Natural killer cell treated with Interleukin-12 subunit alpha and Interleukin-12 subunit beta and Interleukin-15 and Interleukin-18, amount 100 ng/mL, for 72 hours (primary cell): Measurements from ENCODE around the gene MEGF6. TPM values are rescaled to one million over a fixed set of nuclear protein-coding genes. Genes with fewer than 3 reads are reported as not detected.

Experiments
- ATAC-seq, 2 donors: fragments of 150-1000 bp; cut with Tn5 transposase in 1 of 2; sonication (Bioruptor Pico), chemical (Tn5 transposase) in 1 of 2; 2 replicates each; pipeline ENCODE4 v1.10.0; 2021
- DNase-seq: peaks from one replicate; pipeline ENCODE4 v3.0.0; 2022; ENCODE audit warnings: low spot score
- H3K27ac Mint-ChIP-seq, 2 donors: 1 replicate in 1 of 2; 2 replicates in 1 of 2; pipeline ENCODE4 v1.8.0; 2022; ENCODE audit warnings: mixed read lengths in 2 of 2, mild to moderate bottlenecking in 1 of 2, moderate library complexity in 1 of 2
- H3K27me3 Mint-ChIP-seq, 2 donors: 1 replicate in 1 of 2; 2 replicates in 1 of 2; pipeline ENCODE4 v1.8.0; 2022; ENCODE audit warnings: mixed read lengths in 2 of 2
- H3K36me3 Mint-ChIP-seq: one replicate; pipeline ENCODE4 v1.8.0; 2022; ENCODE audit warnings: mixed read lengths
- H3K4me1 Mint-ChIP-seq, 2 donors: 1 replicate in 1 of 2; 2 replicates in 1 of 2; pipeline ENCODE4 v1.8.0; 2022; ENCODE audit warnings: low read depth in 2 of 2, mixed read lengths in 2 of 2, mild to moderate bottlenecking in 1 of 2
- H3K4me3 Mint-ChIP-seq: one replicate; pipeline ENCODE4 v1.8.0; 2022; ENCODE audit warnings: mixed read lengths
- H3K9me3 Mint-ChIP-seq: 2 replicates; pipeline ENCODE4 v1.8.0; 2022; ENCODE audit warnings: mixed read lengths
- total RNA-seq, 2 donors: library from RNA; stranded (reverse); gene quantifications; one replicate each; pipeline ENCODE4 v1.2.3, GENCODE V29; 2022

MEGF6 gene
- total RNA-seq, 2 donors from 2014 or later, result 0.36 to 1.6 TPM

DNA sequence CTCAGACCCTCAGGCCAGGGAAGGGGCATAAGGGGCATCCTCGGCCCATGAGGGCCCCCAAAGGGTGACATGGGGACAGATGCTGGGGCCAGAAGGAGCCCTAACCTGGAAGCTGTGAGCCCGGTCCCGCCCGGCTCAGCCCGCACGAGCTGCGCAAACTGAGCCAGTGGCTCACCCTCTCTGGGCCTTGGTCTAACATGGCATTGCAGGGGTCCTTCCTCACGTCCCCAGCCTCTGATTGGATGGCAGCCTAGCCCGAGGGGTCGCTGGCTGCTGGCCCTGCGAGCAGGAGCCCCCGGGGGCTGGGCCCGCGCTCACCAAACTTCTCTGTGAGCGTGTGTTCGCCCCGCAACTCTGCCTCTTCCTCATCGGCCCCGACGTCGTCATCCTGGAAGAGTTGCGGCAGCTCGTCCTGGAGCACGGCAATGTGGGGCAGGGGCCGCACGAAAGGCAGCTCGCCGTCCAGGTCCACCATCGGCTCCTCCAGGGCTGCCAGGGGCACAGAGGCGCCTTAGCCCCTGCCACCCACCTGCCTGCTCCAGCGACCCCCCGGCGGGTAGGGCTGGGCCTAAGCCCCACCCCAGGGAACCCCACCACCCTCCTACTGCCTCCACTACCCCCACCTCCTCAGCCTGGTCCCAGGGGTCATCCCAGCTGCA, 102.4 kb downstream of the MEGF6 start:
- no peak for DNase-seq
- Mint-ChIP-seq H3K36me3 (no peaks in the 10 kb centered on the region), H3K4me3 (no peak overlapping the region), H3K4me1 (no peaks in the 10 kb centered on the region), H3K9me3 (no peaks in the 10 kb centered on the region), H3K27ac (no peak overlapping the region), H3K27me3 (no peaks in the 10 kb centered on the region)
- no peak for ATAC-seq

DNA sequence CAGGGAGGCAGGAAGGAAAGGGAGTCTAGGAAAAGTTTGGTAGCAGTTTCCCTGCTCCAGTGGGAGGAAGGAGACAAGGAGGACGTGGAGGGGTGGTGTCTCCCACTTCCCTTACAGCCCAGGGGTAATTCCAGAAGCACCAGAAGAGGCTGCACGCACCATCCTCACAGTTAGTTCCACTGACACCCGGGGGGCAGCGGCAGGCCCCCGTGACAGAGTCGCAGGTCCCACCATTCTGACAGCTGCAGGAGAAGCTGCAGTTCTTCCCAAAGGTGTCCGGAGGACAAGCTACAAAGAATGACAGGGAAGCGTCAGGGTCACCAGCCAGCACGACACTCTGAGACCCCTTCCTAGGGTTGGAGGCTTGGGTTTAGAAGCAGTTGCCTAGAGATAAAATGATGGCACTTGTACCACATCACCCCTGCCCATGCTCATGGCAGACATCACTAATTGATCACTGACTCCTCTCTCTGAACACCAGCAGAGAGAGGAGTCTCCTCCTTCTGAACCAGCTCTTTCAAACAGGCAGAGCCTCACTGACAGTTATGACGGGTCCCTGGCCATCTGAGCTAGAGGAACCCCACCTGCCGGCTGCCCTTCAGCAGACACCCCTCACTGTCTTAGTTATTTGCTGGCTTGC, 103.6 kb downstream of the MEGF6 start:
- H3K27me3 Mint-ChIP-seq, result no peaks in the 10 kb centered on the region
- no peak for ATAC-seq
- no peaks in the 10 kb centered on the region for H3K36me3 Mint-ChIP-seq
- H3K9me3 Mint-ChIP-seq, result no peaks in the 10 kb centered on the region
- no peak overlapping the region for H3K27ac Mint-ChIP-seq
- DNase-seq, result no peak
- H3K4me1 Mint-ChIP-seq, result no peaks in the 10 kb centered on the region
- no peak overlapping the region for H3K4me3 Mint-ChIP-seq

DNA sequence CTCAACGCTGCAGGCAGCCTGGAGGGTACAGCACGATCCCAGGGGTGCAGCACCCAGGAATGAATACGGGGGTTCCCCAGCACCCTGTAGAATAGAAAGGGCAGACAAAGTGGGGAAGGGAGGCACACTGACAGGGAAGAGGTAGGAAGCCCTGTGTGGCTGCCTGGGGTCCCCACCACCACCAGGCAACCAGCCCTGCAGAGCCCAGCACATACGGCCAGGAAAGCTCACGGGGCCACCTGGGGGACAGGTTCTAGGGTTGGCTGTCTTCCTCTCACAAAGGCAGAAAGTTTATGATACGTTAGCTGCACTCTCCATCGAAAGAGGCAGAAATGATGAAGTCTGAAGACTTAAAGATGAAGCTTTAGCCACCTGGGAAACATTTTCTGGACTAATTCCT, 104.4 kb downstream of the MEGF6 start:
- Mint-ChIP-seq H3K27ac (no peak overlapping the region), H3K27me3 (no peaks in the 10 kb centered on the region), H3K36me3 (no peaks in the 10 kb centered on the region), H3K4me1 (no peaks in the 10 kb centered on the region), H3K9me3 (no peaks in the 10 kb centered on the region), H3K4me3 (no peak overlapping the region)
- no peak for DNase-seq
- no peak for ATAC-seq

DNA sequence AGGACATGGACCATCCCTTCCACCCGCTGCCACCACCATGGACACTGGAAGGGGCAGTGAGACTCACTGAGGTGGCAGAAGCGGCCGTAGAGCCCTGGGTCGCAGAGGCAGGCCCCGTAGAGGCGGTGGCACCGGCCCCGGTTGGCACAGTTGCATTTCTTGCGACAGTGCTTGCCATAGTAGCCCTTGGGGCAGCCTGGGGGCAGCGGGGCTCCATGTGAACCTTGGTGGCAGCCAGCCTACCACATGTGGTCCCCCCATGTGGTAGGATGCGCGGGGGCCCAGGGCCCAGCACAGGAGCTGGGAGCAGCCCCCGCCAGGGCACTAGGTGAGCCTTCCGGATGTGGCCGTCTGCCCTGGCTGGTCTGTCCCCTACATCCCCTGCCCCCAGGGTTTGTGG, 105.3 kb downstream of the MEGF6 start:
- Mint-ChIP-seq H3K9me3 (no peaks in the 10 kb centered on the region), H3K4me3 (no peak overlapping the region), H3K27me3 (no peaks in the 10 kb centered on the region), H3K36me3 (no peaks in the 10 kb centered on the region), H3K27ac (no peak overlapping the region), H3K4me1 (no peaks in the 10 kb centered on the region)
- no peak for DNase-seq
- no peak for ATAC-seq

DNA sequence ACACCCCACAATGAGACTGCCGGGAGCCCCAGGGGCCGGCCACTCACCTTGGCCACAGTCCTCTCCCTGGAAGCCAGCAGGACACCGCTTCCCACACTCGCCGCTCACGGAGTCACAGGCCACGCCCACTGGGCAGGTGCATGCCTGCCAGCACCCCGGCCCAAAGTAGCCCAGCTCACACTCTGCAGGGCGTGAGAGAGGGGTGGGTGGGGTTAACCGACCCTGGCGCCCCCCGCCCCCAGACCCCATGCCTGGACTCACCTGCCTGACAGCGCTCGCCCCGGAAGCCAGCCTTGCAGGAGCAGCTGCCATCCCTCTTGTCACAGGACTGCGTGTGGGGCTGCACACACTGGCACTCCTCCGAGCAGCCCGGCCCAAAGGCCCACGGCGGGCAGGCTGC, 106.1 kb downstream of the MEGF6 start:
- no peaks in the 10 kb centered on the region for H3K36me3 Mint-ChIP-seq
- no peak overlapping the region for H3K4me3 Mint-ChIP-seq
- DNase-seq, result no peak
- H3K4me1 Mint-ChIP-seq, result no peaks in the 10 kb centered on the region
- no peak overlapping the region for H3K27ac Mint-ChIP-seq
- no peaks in the 10 kb centered on the region for H3K27me3 Mint-ChIP-seq
- no peaks in the 10 kb centered on the region for H3K9me3 Mint-ChIP-seq
- no peak for ATAC-seq

DNA sequence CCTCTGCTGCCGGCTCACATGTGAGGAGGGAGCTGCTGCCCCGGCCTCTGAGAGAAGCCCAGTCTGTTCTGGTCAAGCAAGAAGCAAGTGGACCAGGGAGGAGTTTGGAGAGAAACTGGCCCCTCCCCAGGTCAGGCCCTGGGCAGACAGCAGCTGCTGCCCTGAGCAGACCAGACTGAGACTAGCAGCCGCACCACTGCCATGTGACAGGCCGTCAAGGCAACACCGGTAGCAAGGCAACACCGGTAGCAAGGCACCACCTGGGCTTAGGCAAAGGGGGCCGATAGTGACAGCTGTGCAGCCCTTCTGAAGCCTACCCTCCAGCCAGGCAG, 106.5 kb downstream of the MEGF6 start:
- ATAC-seq (no peak), DNase-seq (no peak)
- Mint-ChIP-seq H3K4me3 (no peak overlapping the region), H3K27ac (no peak overlapping the region), H3K36me3 (no peaks in the 10 kb centered on the region), H3K4me1 (no peaks in the 10 kb centered on the region), H3K27me3 (no peaks in the 10 kb centered on the region), H3K9me3 (no peaks in the 10 kb centered on the region)

DNA sequence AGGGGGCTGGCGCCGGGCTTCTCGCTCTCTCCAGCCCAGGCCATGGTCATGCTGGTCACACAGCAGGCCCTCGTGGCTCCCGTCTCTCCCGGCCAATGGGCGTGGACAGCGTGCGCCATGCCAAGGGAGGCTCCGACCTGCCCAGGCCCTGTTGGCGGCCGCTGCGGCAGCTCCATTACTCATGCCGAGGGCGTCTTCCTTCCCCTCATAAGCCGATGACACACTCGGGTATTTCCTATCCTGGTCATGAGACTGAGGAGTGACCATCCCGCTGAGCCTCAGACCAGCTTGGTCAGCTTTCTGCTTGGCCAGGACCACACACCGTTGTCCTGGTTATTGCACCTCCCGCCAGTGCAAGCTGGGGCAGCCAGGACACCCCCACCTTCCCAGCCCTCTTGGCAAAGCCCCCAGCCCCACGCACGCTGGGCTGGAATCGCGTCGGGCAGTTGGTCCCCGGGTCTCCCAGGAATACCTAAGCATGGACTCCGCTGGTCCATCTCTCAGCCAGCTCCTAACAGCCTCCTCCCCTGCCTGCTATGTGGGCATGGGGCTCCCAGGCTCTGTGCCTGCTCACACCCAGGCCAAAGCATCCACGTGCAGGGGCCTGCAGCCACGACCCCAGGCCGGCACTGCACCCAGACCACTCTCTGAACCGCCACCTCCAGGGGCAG, 107.0 kb downstream of the MEGF6 start:
- Mint-ChIP-seq H3K27me3 (no peaks in the 10 kb centered on the region), H3K36me3 (no peaks in the 10 kb centered on the region), H3K9me3 (no peaks in the 10 kb centered on the region), H3K27ac (no peak overlapping the region), H3K4me3 (no peak overlapping the region), H3K4me1 (no peaks in the 10 kb centered on the region)
- ATAC-seq (no peak), DNase-seq (no peak)

DNA sequence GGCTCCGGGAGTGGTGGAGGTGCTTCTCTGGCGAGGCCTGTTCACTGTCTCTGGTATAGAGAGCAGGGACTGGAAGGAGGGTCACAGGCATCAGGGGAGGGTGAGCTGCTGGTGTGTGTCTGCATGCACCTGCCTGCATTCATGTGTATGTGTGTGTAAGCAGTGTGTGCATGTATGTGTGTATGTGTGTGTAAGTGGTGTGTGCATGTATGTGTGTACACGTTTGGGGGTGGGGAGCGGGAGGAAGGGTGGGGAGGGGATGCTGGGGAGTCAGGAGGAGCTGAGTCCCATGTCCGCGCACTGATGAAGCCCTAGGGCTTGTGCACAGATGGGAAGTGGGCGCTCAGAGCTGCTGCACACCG, 107.8 kb downstream of the MEGF6 start:
- Mint-ChIP-seq H3K4me1 (no peaks in the 10 kb centered on the region), H3K27ac (no peak overlapping the region), H3K4me3 (no peak overlapping the region), H3K9me3 (no peaks in the 10 kb centered on the region), H3K27me3 (no peaks in the 10 kb centered on the region), H3K36me3 (no peaks in the 10 kb centered on the region)
- ATAC-seq (no peak), DNase-seq (no peak)

DNA sequence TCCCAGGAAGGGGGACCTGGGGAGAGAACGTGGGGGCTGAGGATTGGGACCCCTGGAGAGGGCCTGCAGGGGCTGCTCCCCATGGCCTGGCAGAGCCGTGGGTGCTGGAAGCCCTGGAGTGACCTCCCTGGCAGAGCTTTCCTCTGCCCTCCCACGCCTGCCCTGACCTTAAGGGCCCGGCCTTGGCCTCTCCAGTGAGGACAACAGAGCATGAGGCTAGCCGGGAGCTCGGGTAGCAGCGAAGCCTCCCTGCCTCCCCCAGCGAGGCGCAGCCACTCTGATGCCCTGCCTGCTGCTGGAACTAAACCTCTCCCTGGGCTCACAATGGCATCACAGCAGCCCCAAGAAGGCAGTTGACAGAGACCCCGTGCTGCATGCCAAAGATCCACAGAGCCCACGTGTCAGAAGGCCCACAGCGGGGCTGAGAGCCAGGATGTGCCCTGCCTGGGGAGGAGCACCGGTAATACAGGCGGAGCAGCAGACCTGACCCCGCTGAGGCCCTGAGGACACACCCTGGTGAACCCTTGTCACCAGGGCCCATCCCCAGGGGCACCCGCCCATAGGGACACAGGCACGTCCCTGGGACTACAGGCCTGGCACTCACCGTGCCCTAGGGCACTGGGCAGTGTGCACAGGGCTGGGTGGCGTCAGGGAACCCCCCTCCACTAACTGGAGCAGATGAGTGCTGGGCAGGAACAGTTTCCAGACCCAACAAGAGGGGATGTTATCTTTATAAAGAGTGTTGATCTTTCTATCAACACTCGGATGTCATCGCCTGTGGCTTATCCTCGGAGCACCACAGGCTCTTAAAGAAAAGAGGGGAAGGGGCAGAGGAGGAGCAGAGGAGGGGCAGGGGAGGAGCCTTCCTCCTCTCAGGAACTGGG, 108.4 kb downstream of the MEGF6 start:
- H3K27ac Mint-ChIP-seq, result no peak overlapping the region
- H3K27me3 Mint-ChIP-seq, result no peaks in the 10 kb centered on the region
- H3K4me1 Mint-ChIP-seq, result no peaks in the 10 kb centered on the region
- H3K36me3 Mint-ChIP-seq, result no peaks in the 10 kb centered on the region
- H3K4me3 Mint-ChIP-seq, result no peak overlapping the region
- no peaks in the 10 kb centered on the region for H3K9me3 Mint-ChIP-seq
- DNase-seq (no peak), ATAC-seq (no peak)

DNA sequence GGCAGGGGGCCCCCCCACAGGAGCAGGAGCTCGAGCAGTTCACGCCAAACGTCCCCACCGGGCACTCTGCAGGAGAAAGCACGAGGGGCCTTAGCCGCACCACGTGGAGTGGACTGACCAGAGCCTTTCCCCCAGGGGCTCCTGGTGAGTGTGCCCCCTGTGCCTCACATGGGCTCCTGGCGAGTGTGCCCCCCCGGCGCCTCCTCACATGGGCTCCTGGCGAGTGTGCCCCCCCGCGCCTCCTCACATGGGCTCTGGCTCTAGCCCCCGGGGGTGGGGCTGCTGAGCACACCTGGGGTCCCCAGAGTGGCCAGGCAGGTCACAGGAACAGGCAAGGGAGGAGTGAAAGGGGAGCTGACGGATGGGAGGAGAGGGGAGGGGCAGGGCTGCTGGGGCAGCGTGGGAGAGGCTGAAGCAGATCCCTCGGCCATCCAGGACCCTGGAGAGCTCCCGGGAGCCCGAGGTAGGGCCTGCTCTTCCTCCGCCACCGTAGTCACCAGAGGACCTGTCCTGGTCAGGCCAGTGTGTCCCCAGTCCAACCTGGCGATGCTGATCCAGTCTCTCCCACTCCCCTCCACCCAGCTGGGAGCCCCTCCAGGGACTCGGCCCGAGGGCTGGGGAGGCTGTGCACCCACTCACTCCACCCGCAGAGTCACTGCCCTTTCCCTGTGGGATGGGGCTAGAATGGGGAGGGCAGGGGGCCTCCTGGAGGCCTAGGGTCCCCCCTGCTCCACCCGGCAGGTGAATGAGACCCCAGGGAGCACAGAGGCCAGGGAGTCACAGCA, 109.3 kb downstream of the MEGF6 start:
- H3K4me1 Mint-ChIP-seq, result no peaks in the 10 kb centered on the region
- H3K9me3 Mint-ChIP-seq, result no peaks in the 10 kb centered on the region
- no peak overlapping the region for H3K4me3 Mint-ChIP-seq
- no peak overlapping the region for H3K27ac Mint-ChIP-seq
- peak; percentile 65 to 76 for ATAC-seq
- no peaks in the 10 kb centered on the region for H3K27me3 Mint-ChIP-seq
- peak; percentile 82 for DNase-seq
- no peaks in the 10 kb centered on the region for H3K36me3 Mint-ChIP-seq

DNA sequence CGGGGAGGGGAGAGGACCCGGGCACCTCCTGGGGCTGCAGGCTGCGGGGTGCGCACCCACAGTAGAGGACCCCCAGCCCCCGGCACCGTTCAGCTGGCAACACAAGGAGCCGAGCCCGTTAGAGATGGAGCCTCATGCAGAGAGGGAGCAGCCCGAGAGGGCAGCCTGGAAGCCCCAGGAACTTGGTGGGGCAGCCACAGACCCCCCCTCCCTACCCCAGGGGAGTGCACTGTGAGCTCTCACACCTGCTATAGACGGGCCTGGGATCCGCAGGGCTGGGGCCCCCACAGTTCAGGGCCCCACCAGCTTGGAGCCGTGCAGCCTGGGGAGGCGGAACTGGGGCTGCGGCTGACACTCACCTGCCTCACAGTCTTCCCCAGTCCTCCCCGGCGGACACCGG, 109.9 kb downstream of the MEGF6 start:
- H3K27me3 Mint-ChIP-seq, result no peaks in the 10 kb centered on the region
- H3K9me3 Mint-ChIP-seq, result no peaks in the 10 kb centered on the region
- H3K27ac Mint-ChIP-seq, result no peak overlapping the region
- ATAC-seq, result no peak
- H3K36me3 Mint-ChIP-seq, result no peaks in the 10 kb centered on the region
- no peak for DNase-seq
- H3K4me3 Mint-ChIP-seq, result no peak overlapping the region
- no peaks in the 10 kb centered on the region for H3K4me1 Mint-ChIP-seq

DNA sequence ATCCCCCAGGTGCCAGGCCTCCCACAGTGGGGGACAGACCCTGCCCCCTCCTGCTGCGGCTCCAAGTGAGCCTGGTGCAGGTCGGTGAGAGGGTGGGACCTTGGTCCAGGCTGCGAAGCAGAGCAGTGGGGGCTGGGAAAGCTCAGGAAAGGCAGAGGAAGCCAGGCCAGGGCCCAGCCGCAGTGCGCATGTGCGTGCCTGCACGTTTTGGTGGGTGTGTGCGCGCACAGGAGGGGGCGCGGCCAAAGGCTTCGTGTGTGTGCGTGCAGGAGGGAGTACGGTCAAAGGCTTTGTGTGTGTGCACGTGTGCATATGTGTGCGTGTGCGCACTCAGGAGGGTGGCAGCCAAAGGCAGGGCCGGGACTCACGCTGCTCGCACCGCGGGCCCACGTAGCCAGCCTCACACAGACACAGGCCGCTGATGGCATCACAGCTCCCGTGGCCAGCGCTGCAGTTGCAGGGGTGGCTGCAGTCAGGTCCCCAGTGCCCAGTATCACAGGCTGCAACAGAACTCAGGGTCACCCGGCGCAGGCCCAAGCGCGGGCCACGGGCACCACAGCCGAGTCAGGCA, 111.0 kb downstream of the MEGF6 start:
- no peaks in the 10 kb centered on the region for H3K36me3 Mint-ChIP-seq
- no peaks in the 10 kb centered on the region for H3K27me3 Mint-ChIP-seq
- H3K4me3 Mint-ChIP-seq, result no peak overlapping the region
- DNase-seq (no peak), ATAC-seq (no peak)
- H3K4me1 Mint-ChIP-seq, result no peaks in the 10 kb centered on the region
- no peaks in the 10 kb centered on the region for H3K9me3 Mint-ChIP-seq
- no peak overlapping the region for H3K27ac Mint-ChIP-seq

DNA sequence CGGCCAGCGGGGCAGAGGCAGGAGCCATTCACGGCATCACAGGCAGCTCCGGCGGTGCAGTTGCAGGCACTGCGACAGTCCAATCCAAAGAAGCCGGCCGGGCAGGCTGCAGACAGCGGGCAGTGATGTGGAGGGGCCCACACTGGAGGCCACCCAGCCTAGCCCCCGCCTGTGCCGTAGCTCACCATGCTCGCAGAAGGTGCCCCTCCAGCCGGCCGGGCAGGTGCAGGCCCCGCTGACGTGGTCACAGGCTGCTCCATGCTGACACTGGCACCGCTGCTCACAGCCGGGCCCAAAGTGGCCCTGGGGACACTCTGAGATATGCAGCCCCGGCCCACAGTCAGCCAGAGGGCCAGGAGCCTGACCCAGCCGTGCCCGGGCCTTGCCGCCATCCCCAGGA, 111.7 kb downstream of the MEGF6 start:
- ATAC-seq, result no peak
- no peaks in the 10 kb centered on the region for H3K36me3 Mint-ChIP-seq
- no peak overlapping the region for H3K4me3 Mint-ChIP-seq
- DNase-seq, result no peak
- no peaks in the 10 kb centered on the region for H3K9me3 Mint-ChIP-seq
- H3K27me3 Mint-ChIP-seq, result no peaks in the 10 kb centered on the region
- H3K27ac Mint-ChIP-seq, result no peak overlapping the region
- H3K4me1 Mint-ChIP-seq, result no peaks in the 10 kb centered on the region
